Lower leg skin (tissue), 3 donors: Measurements from ENCODE around the gene LKAAEAR1.

ENCODE experiments used
- CTCF ChIP-seq, 3 donors: fragments of 450-650 bp; IDR thresholded peaks; one replicate each; pipeline ENCODE4 v1.5.1; 2016; ENCODE audit warnings: antibody characterized with exemption in 3 of 3, mild to moderate bottlenecking in 3 of 3, moderate library complexity in 2 of 3
- POLR2A ChIP-seq, 2 donors: fragments of 450-650 bp; IDR thresholded peaks; one replicate each; pipeline ENCODE4 v1.6.1; 2016 to 2017; ENCODE audit warnings: antibody characterized with exemption in 2 of 2, mild to moderate bottlenecking in 1 of 2, moderate library complexity in 1 of 2

GRCh38 chr20:64037199-64037497 is 47.0 kb downstream of the LKAAEAR1 start:
- no peak for TF ChIP-seq POLR2A (IDR thresholded peaks at IDR 0.05)
- no peak for TF ChIP-seq CTCF (IDR thresholded peaks at IDR 0.05)
